ENCODE data around the gene DLL3.

DNA sequence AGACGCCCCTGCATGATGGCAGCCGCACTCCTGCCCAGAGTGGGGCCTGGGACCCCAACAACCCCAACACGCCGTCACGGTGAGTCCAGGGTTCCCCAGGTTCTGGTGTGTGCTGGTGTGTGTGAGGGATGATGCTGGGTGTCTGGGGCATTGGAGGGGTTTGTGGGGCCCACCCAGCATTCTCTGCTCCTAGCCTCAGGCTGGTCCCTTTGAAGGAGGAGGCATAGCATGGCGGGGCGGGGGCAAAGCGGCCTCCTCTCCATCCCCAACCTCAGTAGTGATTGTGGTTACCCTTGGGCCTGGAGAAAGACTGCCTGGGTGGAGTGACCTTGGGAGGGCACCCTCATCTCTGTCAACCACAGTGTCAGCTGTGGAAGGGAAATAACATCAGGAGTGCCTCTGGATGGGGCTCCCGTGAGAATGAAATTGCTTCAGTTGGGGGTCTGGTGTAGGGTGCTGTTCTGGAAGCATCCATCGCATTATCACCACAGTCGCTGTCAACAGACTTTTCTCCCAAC is 25.2 kb upstream of the DLL3 start:
- TF ChIP-seq, protein P1, sequence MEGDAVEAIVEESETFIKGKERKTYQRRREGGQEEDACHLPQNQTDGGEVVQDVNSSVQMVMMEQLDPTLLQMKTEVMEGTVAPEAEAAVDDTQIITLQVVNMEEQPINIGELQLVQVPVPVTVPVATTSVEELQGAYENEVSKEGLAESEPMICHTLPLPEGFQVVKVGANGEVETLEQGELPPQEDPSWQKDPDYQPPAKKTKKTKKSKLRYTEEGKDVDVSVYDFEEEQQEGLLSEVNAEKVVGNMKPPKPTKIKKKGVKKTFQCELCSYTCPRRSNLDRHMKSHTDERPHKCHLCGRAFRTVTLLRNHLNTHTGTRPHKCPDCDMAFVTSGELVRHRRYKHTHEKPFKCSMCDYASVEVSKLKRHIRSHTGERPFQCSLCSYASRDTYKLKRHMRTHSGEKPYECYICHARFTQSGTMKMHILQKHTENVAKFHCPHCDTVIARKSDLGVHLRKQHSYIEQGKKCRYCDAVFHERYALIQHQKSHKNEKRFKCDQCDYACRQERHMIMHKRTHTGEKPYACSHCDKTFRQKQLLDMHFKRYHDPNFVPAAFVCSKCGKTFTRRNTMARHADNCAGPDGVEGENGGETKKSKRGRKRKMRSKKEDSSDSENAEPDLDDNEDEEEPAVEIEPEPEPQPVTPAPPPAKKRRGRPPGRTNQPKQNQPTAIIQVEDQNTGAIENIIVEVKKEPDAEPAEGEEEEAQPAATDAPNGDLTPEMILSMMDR (IDR thresholded peaks at IDR 0.05): no peak
- no peak for TF ChIP-seq POLR2A (IDR thresholded peaks at IDR 0.05)
- no peak for TF ChIP-seq POLR2AphosphoS5 (IDR thresholded peaks at IDR 0.05; ENCODE audit: insufficient read depth in 1 of 2, low read depth in 1 of 2)
